ENCODE results near the gene SRRM3.
"Not testable (repeated sequence)": the region's sequence is repeated elsewhere in the genome, so short reads cannot be mapped to it uniquely, and the experiment has no call there.

Gene SRRM3

GRCh38 chr7:76225379-76225778 is 23.7 kb downstream of the SRRM3 start:
- H3K4me1 ChIP-seq (ENCODE audit: insufficient read depth, low read length): peaks cover 5% of the 10 kb centered on the region

GRCh38 chr7:76225951-76226350 is 24.3 kb downstream of the SRRM3 start:
- no peaks in the 10 kb centered on the region for H3K4me1 ChIP-seq (ENCODE audit: insufficient read depth, low read length)
- H3K27me3 ChIP-seq (ENCODE audit: insufficient read depth, low read length): peaks cover 3% of the 10 kb centered on the region
- H2AFZ ChIP-seq (ENCODE audit: low read depth, low read length): no peak overlapping the region
- H3K9me3 ChIP-seq (ENCODE audit: low read length): peaks cover 2% of the 10 kb centered on the region
- H3K4me3 ChIP-seq (ENCODE audit: low read length): no peak overlapping the region
- no peaks in the 10 kb centered on the region for H3K36me3 ChIP-seq (ENCODE audit: insufficient read depth, low read length)

More at GRCh38 chr7:76225379-76225778, 23.7 kb downstream of the SRRM3 start:
- Histone ChIP-seq H2AFZ (ENCODE audit: low read depth, low read length) (no peak overlapping the region), H3K27me3 (ENCODE audit: insufficient read depth, low read length) (peaks cover 3% of the 10 kb centered on the region), H3K36me3 (ENCODE audit: insufficient read depth, low read length) (no peaks in the 10 kb centered on the region), H3K9me3 (ENCODE audit: low read length) (peaks cover 2% of the 10 kb centered on the region), H3K4me3 (ENCODE audit: low read length) (no peak overlapping the region)

GRCh38 chr7:76226878-76227423 is 25.3 kb downstream of the SRRM3 start:
- not testable (repeated sequence) for H2AFZ ChIP-seq (ENCODE audit: low read depth, low read length); H3K36me3 ChIP-seq (ENCODE audit: insufficient read depth, low read length); H3K9me3 ChIP-seq (ENCODE audit: low read length); H3K4me1 ChIP-seq (ENCODE audit: insufficient read depth, low read length); H3K4me3 ChIP-seq (ENCODE audit: low read length); H3K27me3 ChIP-seq (ENCODE audit: insufficient read depth, low read length)

GRCh38 chr7:76230214-76230613 is 28.5 kb downstream of the SRRM3 start:
- Histone ChIP-seq H3K36me3 (ENCODE audit: insufficient read depth, low read length) (no peaks in the 10 kb centered on the region), H2AFZ (ENCODE audit: low read depth, low read length) (no peak overlapping the region), H3K27me3 (ENCODE audit: insufficient read depth, low read length) (peaks cover 4% of the 10 kb centered on the region), H3K4me3 (ENCODE audit: low read length) (no peak overlapping the region), H3K4me1 (ENCODE audit: insufficient read depth, low read length) (peaks cover 12% of the 10 kb centered on the region), H3K9me3 (ENCODE audit: low read length) (no peaks in the 10 kb centered on the region)

- peaks cover 12% of the 10 kb centered on the region for H3K4me1 ChIP-seq (ENCODE audit: insufficient read depth, low read length)
- H2AFZ ChIP-seq (ENCODE audit: low read depth, low read length): no peak overlapping the region
- H3K36me3 ChIP-seq (ENCODE audit: insufficient read depth, low read length): no peaks in the 10 kb centered on the region
- H3K27me3 ChIP-seq (ENCODE audit: insufficient read depth, low read length): peaks cover 4% of the 10 kb centered on the region
- no peak overlapping the region for H3K4me3 ChIP-seq (ENCODE audit: low read length)
- H3K9me3 ChIP-seq (ENCODE audit: low read length): no peaks in the 10 kb centered on the region
Measured at GRCh38 chr7:76231071-76231470, 29.4 kb downstream of the SRRM3 start.

- Histone ChIP-seq H3K36me3 (ENCODE audit: insufficient read depth, low read length) (no peaks in the 10 kb centered on the region), H3K4me3 (ENCODE audit: low read length) (no peak overlapping the region), H2AFZ (ENCODE audit: low read depth, low read length) (no peak overlapping the region), H3K27me3 (ENCODE audit: insufficient read depth, low read length) (peaks cover 4% of the 10 kb centered on the region), H3K4me1 (ENCODE audit: insufficient read depth, low read length) (peaks cover 12% of the 10 kb centered on the region), H3K9me3 (ENCODE audit: low read length) (no peaks in the 10 kb centered on the region)
Measured at GRCh38 chr7:76231583-76231982, 29.9 kb downstream of the SRRM3 start.

GRCh38 chr7:76232698-76233097 is 31.0 kb downstream of the SRRM3 start:
- H3K36me3 ChIP-seq (ENCODE audit: insufficient read depth, low read length): no peaks in the 10 kb centered on the region
- H3K27me3 ChIP-seq (ENCODE audit: insufficient read depth, low read length): peaks cover 4% of the 10 kb centered on the region
- no peaks in the 10 kb centered on the region for H3K9me3 ChIP-seq (ENCODE audit: low read length)
- no peak overlapping the region for H2AFZ ChIP-seq (ENCODE audit: low read depth, low read length)
- peaks cover 12% of the 10 kb centered on the region for H3K4me1 ChIP-seq (ENCODE audit: insufficient read depth, low read length)
- H3K4me3 ChIP-seq (ENCODE audit: low read length): no peak overlapping the region

GRCh38 chr7:76233538-76234281 is 32.0 kb downstream of the SRRM3 start:
- H3K36me3 ChIP-seq (ENCODE audit: insufficient read depth, low read length): no peaks in the 10 kb centered on the region
- H3K27me3 ChIP-seq (ENCODE audit: insufficient read depth, low read length): peaks cover 4% of the 10 kb centered on the region
- H2AFZ ChIP-seq (ENCODE audit: low read depth, low read length): no peak overlapping the region
- H3K4me1 ChIP-seq (ENCODE audit: insufficient read depth, low read length): peaks cover 12% of the 10 kb centered on the region
- H3K9me3 ChIP-seq (ENCODE audit: low read length): no peaks in the 10 kb centered on the region
- H3K4me3 ChIP-seq (ENCODE audit: low read length): no peak overlapping the region

- Histone ChIP-seq H3K4me3 (ENCODE audit: low read length) (no peak overlapping the region), H3K27me3 (ENCODE audit: insufficient read depth, low read length) (peaks cover 4% of the 10 kb centered on the region), H2AFZ (ENCODE audit: low read depth, low read length) (no peak overlapping the region), H3K4me1 (ENCODE audit: insufficient read depth, low read length) (peaks cover 12% of the 10 kb centered on the region), H3K36me3 (ENCODE audit: insufficient read depth, low read length) (no peaks in the 10 kb centered on the region), H3K9me3 (ENCODE audit: low read length) (no peaks in the 10 kb centered on the region)
Measured at GRCh38 chr7:76234282-76234584, 32.5 kb downstream of the SRRM3 start.

- Histone ChIP-seq H3K27me3 (ENCODE audit: insufficient read depth, low read length) (peaks cover 4% of the 10 kb centered on the region), H3K4me1 (ENCODE audit: insufficient read depth, low read length) (peaks cover 12% of the 10 kb centered on the region), H2AFZ (ENCODE audit: low read depth, low read length) (no peak overlapping the region), H3K36me3 (ENCODE audit: insufficient read depth, low read length) (no peaks in the 10 kb centered on the region), H3K9me3 (ENCODE audit: low read length) (no peaks in the 10 kb centered on the region), H3K4me3 (ENCODE audit: low read length) (no peak overlapping the region)
Measured at GRCh38 chr7:76234931-76235441, 33.3 kb downstream of the SRRM3 start.

GRCh38 chr7:76236224-76236623 is 34.5 kb downstream of the SRRM3 start:
- Histone ChIP-seq H3K9me3 (ENCODE audit: low read length) (no peaks in the 10 kb centered on the region), H3K4me1 (ENCODE audit: insufficient read depth, low read length) (peaks cover 12% of the 10 kb centered on the region), H2AFZ (ENCODE audit: low read depth, low read length) (no peak overlapping the region), H3K36me3 (ENCODE audit: insufficient read depth, low read length) (no peaks in the 10 kb centered on the region), H3K27me3 (ENCODE audit: insufficient read depth, low read length) (peaks cover 4% of the 10 kb centered on the region), H3K4me3 (ENCODE audit: low read length) (no peak overlapping the region)

GRCh38 chr7:76238326-76238725 is 36.6 kb downstream of the SRRM3 start:
- Histone ChIP-seq H2AFZ (ENCODE audit: low read depth, low read length) (no peak overlapping the region), H3K27me3 (ENCODE audit: insufficient read depth, low read length) (no peaks in the 10 kb centered on the region), H3K4me1 (ENCODE audit: insufficient read depth, low read length) (peaks cover 7% of the 10 kb centered on the region), H3K36me3 (ENCODE audit: insufficient read depth, low read length) (no peaks in the 10 kb centered on the region), H3K4me3 (ENCODE audit: low read length) (no peak overlapping the region), H3K9me3 (ENCODE audit: low read length) (peaks cover 2% of the 10 kb centered on the region)

- Histone ChIP-seq H3K9me3 (ENCODE audit: low read length) (peaks cover 2% of the 10 kb centered on the region), H3K4me3 (ENCODE audit: low read length) (no peak overlapping the region), H2AFZ (ENCODE audit: low read depth, low read length) (no peak overlapping the region), H3K27me3 (ENCODE audit: insufficient read depth, low read length) (no peaks in the 10 kb centered on the region), H3K36me3 (ENCODE audit: insufficient read depth, low read length) (no peaks in the 10 kb centered on the region), H3K4me1 (ENCODE audit: insufficient read depth, low read length) (no peaks in the 10 kb centered on the region)
Measured at GRCh38 chr7:76241141-76241540, 39.4 kb downstream of the SRRM3 start.

Data from neuron (in vitro differentiated cells).